DLD1 (cell line): ENCODE data around the gene NKAIN2.
"Not testable (repeated sequence)": the region's sequence is repeated elsewhere in the genome, so short reads cannot be mapped to it uniquely, and the experiment has no call there.

ENCODE experiments used
- in situ Hi-C: cut with HindIII; loops from 2 replicates; pipeline ENCODE4 v1.10.0; 2017; ENCODE audit warnings: low sequenced_read_pairs

NKAIN2 gene

DNA sequence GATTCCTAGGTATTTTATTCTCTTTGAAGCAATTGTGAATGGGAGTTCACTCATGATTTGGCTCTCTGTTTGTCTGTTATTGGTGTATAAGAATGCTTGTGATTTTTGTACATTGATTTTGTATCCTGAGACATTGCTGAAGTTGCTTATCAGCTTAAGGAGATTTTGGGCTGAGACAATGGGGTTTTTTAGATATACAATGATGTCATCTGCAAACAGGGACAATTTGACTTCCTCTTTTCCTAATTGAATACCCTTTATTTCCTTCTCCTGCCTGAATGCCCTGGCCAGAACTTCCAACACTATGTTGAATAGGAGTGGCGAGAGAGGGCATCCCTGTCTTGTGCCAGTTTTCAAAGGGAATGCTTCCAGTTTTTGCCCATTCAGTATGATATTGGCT is 363.6 kb downstream of the NKAIN2 start:
- in situ Hi-C loops = not testable (repeated sequence)

DNA sequence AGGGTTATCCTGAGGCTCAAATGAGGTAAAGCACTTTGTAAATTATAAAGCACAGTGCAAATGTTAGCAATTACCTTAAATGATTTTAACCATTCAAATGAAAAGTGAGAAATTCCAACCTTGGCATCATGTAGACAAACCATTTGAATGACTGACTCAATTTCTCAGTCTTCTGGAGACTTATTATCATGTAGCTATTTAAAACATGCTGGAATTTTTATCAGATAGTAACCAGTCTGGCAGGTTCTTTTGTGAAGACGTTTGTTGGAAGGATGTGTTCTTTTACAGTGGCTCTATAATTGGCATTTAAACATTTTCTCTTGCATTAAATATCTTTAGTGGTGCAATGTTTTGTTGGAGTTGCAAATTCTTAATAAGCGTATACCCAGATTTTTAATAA is 386.6 kb downstream of the NKAIN2 start:
- in situ Hi-C loops = no loop called here

DNA sequence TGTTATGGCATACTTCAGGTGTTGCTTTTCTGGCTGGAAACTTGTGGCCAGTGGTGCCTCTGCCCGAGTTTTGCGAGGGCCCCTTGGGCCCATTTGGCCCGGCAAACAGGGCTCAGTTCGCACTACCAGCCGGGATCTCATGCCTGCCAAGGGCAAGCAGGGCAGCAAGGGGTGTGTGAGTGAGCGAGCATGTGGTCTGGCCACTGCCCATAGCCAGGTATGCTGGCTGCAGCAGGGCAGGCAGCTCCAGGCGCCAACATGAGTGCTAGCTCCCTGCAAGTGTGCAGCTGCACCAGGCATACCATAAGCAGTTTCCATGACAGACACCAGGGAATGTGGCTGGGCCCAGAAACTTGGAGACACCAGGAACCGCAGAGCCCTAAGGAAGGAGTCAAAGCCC is 389.5 kb downstream of the NKAIN2 start:
- in situ Hi-C loops = no loop called here

DNA sequence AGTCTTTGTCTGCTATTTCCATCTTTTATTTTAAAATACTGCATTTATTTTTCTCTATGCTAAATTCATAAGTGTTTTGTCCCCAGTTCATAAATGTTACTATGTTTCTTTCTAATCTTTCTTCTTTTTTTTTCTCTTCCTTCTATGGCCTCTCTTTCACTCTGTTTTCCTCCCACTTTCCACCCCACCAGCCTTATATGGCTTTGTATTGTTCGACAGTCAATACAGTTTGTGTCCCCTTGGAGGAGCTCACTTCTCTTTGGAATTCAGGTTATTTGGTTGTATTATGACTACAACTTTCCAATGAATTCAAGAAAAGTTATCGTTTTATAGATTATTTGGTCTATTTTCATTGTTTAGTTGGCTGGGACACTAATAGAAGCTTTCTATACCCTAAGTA is 393.5 kb downstream of the NKAIN2 start:
- in situ Hi-C loops = no loop called here

DNA sequence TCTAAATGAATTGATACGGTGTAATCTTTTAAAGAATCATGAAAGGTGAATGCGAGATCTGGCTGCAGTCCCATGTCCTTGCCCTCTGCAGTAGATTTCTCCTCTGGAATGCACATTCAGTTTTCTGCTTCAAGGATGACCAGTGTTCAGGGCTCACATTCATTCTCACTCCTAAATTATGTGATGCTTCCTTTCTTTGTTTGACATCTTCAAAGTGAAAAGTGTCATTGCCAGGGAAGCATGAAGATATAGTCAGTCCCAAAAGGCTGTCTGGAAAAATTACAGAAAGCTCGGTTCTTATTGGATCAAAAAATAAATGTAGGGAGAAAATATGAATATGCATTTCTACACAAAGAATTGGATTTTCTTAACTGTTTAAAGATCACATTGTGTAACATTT is 395.6 kb downstream of the NKAIN2 start:
- in situ Hi-C loops = no loop called here

DNA sequence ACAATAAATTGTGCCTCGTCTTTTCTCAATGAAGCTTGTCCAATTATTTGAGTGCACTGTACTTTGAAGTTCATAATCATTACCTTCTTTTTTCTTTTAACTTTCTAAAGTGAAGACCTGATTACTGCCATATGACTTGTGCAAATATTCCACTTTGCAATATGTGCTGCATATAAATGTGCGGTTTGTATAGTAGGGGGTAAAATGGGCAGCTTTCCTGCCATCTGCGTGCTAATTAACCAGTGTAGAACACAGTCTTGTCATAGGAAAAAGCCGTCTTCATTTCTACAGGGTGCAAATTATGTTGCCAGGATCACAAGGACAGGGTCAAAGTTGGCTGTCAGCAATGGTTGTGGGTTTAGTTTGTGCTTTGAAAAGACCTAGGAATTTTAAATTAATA is 397.0 kb downstream of the NKAIN2 start:
- in situ Hi-C loops = no loop called here

DNA sequence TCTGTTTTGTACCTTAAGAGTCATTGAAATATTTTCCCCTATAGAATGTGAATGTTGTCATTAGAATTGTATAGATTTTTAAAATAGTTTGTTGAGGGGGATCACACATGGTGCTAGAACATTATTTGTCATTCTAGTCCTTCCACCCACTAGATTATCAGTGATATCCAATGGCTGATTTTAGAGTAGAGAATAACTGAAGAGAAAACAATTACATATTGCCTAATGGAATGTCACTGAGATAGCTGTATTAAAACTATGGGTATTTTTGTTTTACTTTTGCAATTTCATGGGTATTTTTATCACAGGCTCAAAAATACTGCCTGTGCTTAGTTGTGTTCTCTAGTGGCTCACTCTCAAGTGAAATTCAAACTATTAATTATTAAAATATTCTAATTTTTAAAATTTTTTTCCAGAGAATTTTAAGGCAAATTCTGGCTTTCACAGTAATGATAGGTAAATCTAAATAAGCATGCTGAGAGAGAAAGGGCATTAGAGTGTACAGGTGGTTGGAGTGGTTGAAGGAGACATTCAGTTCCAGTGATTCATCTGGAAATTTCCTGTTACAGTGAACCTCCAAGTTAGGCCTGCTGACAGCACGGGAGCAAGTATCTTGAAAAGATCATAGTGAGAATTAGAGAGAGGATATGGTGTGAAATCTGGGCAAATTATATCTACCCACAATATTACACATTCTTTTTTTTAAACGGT is 399.6 kb downstream of the NKAIN2 start:
- in situ Hi-C loops = no loop called here

DNA sequence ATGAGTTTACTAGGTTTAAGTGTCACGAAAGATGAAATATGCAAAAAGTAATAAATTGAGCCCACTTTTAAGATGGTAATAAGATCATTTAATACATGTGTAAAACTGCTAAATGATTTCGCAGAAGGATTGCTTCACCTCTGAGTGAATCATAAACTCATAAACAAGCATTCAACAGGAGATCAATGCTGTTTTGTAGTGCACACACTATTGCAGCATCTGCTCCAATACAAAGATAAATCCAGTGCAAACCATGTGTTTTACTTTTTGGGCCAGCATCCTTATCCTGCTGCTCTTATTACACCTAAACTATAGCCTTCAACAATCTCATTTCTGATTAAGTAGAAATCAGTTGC is 400.1 kb downstream of the NKAIN2 start:
- in situ Hi-C loops = no loop called here

DNA sequence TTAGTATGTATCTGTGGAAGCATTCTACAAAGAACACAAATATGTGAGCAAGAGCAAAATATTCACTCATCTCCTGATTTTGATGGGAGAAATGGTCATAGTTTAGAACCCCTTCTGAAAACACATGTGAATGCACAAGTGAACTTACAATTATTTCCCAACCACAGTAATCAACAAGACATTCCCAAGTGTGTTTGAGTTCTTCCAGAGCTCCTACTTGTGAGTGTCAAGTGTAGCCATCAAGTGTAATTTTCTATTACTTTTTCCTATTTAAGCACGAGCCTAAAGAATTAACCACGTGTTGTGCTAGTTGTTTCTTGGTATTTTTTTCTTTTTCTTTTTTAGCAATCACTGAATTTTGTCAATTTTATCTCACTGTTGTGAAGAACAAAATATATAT is 402.3 kb downstream of the NKAIN2 start:
- in situ Hi-C loops = no loop called here

DNA sequence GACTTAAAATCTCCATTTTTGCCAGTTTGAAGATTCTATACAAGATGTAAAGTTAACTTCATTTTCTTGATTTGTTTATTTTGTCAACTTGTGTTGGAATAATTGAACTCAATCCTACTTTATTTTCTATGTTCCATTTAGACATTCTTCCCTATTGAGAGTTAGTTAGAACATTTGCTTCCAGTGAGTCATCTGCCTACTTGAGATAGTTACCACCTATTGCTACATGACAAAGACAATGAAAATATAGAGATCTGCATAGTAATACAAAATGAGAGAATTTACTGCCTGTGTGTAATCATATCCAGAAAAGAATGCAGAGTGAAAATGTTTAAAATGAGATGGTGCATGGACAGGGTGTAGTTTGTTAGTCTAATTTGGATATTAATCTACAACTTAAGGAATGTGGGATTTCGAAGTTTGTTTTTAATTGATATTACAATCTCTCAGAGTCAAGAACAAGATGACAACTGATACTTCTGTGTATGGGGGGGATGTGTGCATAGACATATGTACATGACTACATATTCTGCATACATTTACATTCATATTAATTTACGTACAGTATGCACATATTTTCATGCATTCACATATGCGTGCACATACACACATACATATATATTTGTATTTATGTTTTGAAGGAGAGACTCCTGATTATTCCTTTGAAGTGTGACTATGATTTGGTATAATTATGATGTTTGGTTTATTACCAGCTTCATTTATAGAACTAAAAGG is 420.1 kb downstream of the NKAIN2 start:
- in situ Hi-C loops = no loop called here

DNA sequence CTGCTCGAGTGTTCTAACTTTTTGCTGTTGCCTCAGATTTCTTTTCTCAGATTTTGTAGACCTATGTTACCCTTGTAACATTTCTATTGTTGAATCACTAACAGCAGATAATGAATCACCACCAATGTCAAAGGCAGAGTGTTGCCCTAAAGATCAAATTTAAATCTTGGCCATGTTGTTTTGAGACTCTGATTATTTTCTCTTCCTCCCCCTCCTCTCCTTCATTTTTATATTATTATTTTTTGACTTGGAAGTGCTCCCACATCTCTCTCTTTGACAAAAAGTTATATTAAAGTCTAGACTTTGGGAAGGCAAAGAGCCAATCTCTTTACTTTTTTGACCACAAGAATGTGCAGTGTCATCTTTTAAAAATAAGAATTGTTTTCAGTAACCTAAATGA is 422.7 kb downstream of the NKAIN2 start:
- in situ Hi-C loops = no loop called here

DNA sequence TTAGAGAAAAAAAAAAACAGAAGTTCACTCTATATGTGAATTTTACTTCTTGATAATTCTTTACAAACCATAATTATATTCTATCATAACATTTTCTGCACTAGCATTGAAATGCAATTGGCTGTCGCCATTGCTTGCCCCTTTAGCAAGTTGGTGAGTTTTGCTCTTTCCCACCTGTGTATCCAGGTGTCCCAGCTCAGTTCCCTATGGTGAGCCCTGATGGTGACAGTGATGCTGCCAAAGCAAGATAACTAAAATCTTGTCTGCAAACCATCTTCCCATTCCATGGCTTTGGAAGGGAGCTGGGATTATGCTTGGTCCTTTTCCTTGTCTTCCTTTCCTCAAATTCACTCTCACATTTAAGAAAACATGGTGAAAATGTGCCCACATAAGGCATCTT is 429.6 kb downstream of the NKAIN2 start:
- in situ Hi-C loops = no loop called here

DNA sequence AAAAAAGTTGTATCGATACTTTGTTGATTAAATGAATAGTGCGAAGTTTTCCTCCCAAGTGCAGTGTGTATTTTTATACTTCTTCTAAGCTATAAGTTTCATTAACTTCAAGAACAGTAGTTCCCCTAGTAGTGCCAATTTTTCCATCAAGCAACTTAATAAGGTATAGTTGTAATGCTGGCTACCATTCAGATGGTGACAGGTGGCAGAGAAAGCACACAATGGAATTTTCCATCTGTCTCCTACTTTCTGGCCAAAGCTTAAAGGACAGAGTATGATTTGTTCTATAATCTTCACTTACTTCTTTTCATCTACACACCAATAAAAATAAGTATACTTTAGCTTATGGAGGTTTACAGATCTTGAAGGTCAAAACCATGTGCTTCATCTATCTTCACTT is 431.1 kb downstream of the NKAIN2 start:
- in situ Hi-C loops = no loop called here

DNA sequence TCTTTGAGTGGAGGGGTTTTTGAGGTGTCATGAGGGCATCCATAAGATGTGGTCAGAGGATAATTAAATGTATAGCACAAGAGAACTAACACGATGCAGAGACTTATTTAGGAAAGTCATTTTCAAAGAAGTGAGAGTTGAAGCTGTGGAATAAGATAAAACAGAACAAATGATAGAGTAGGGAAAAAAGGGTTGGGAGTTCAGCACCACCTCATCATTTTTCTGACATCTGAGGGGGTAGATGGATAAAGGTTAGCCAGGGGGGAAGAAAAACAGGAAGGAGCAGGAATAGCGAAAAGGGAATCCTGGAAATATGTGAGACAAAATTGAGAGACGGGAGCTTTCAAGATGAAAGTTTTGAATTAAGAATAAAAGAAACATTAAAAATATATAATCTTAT is 434.2 kb downstream of the NKAIN2 start:
- in situ Hi-C loops = no loop called here

DNA sequence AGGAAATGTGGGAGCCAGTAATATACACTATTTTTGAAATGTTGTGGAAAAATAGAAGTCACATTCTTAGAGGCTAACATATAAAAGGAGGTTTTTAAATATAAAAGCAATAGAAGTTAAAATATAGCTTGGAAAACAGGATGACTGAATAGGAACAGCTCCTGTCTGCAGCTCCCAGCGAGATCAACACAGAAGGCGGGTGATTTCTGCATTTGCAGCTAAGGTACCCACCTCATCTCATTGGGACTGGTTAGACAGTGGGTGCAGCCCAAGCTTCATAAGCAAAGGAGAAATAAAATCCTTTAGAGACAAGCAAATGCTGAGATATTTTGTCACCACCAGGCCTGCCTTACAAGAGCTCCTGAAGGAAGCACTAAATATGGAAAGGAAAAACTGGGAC is 434.7 kb downstream of the NKAIN2 start:
- in situ Hi-C loops = not testable (repeated sequence)

DNA sequence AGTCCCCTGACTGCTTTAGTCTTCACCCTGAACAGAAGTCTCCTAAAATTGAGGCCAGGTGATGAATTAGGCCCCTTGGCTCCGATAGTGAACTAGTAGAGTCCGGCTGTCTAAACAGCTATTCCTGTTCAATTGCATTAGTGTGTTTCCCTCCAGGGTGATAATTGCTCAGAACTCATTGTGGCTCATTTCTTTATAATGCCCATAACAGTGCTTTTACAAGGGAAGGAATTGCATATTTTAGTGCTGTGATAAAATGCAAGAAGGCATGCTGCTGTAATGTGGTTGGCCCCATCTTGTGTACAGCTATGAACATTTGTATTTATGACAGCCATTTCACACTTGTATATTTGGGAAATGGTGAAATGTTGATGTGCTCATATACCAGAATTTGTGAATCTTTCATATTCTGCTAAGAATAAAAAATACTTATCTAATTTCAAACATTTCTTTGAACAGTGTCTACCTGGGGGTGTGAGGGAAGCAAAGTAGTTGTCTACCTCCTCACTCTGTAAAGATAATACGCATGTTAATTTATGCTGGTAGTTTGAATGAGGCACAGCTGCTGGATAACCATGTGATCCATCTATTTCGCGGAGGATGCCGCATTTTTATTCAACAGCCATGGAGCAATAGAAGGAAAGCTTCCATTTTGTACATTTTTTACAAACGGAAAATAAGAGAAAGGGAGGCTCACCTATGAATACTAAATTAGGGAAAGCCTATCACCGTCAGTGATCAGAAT is 451.4 kb downstream of the NKAIN2 start:
- in situ Hi-C loops = no loop called here

DNA sequence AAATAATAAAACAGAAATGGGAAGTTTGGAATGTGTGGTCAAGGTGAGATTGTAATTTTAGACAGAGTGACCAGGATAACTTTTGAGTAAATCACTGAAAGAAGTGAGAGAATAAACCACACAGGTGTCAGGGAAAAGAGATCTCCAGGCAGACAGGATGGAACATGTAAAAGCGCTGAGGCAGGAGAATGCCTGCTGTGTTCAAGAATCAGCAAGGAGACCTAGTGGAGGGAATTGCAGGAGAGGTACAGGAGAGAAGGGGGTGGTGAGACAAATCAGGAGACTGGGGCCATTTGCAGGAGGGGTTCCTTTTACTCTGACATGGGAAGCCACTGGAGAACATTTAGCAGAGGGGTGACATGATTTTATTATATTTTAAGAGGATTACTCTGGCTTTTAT is 456.7 kb downstream of the NKAIN2 start:
- in situ Hi-C loops = no loop called here

DNA sequence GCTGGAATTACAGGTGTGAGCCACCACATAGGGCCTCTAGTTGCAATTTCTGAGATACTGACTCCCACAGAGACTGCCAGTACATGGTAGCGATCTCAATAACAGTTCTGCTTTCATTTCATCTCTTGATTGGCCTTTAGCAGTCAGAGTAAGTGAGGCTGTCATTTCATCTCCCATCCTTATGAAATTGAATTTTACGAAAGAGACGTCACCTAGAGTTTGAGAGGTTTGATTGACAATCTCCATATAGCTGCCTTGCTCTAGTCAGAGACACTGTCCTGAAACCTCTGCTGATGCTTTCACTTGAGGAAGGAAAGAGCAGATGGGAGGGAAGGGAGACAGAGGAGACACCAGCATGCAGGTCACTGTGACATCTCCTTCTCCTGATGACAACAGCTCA is 466.1 kb downstream of the NKAIN2 start:
- in situ Hi-C loops = no loop called here

DNA sequence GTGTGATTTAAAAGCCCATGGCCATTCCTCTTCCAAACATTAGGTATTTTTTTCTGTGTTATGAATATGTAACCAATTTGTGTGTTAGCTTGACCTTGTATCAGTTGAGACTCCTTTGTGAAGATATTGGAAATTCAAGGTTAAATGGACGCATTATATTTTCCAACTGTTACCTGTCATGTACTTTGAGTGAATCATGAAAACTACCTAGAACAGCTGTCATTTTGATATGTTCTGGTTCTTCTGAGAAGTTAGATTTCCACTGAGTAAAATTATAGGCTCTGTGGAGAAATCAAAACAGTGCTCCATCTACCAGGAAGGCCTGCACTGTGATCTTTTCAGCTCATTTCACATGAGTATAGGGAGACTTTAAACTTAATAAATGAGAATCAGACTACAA is 470.0 kb downstream of the NKAIN2 start:
- in situ Hi-C loops = no loop called here

DNA sequence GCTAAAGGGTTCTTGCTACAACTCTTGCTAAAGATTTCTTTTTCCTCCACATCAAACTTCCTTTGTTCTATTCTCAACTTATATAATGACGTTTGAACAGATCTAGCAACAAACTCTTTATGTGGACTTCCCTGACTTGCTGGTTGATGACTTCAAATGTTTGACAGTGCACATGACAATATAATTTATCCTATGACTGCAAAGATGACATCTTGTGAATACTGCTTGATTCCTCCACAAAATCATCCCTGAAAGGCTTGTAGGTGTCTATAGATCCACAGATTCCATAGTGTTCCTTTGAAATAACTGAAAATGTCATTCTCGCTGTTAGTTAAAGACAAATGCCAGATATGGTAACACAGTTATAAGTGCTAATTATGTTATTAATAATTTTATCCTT is 478.9 kb downstream of the NKAIN2 start:
- in situ Hi-C loops = no loop called here

DNA sequence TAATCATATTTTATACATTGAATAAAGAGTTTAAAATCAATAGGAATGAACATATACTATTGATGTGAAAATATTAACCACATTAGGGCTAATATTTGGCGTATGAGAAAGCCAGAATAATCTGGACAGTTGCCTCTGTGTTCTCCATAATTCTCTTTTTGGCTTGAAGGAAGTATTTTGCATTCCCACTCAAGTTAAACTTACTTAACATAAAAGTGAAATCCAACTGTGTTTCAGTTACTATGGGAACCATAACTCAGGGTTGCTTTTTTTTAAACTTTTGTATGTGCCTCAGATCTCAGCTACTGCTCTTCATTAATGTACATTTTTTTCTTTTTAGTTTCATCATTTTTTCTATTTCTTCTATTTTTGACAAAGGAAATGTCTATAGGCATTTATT is 479.8 kb downstream of the NKAIN2 start:
- in situ Hi-C loops = no loop called here

DNA sequence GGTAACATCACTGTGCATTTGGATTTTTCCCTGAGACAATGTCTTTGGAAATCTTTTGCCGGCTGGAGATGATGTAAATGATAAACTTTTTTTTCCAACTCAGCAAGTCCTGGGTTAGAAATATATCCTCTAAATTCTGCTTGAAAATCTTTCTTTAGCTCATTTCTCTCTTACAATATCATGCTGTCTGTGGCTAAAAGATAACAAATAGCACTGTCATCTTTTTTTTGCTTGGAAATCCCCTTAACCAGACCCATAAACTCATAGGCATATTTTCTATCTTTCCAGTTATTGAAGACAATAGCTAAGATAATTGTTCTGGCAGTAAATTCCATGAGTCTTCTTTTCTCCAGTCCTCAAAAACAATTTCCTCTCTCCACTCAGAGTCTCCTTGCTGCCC is 481.5 kb downstream of the NKAIN2 start:
- in situ Hi-C loops = no loop called here
